HepG2 (cell line): ENCODE results near the gene PLXDC2. TPM values are rescaled to one million over a fixed set of nuclear protein-coding genes. Genes with fewer than 3 reads are reported as not detected.

Experiments
- ATAC-seq: fragments of 200-7000 bp; cut with Tn5 transposase; 3 replicates; pipeline ENCODE4 v1.9.1; 2020; ENCODE audit warnings: mild to moderate bottlenecking, moderate library complexity
- BruUV-seq: library from RNA; stranded (reverse); fragments of 400-500 nt; replicated peaks from 2 replicates; lab custom pipeline; 2021; lab: Mats Ljungman, UMichigan
- CTCF ChIA-PET: fragments of 300-600 bp; formaldehyde crosslinking; extraction: SDS; loops from one replicate; lab custom pipeline; 2021; ENCODE audit warnings: low total read pairs, inconsistent platforms, low intra/inter-chr PET ratio; lab: Yijun Ruan, JAX
- POLR2A ChIA-PET: fragments of 350-600 bp; sonication (Branson Sonifier 250); formaldehyde crosslinking; loops from one replicate; lab custom pipeline; 2020; ENCODE audit warnings: antibody characterized with exemption, inconsistent platforms; lab: Yijun Ruan, JAX
- DNase-seq: peaks from one replicate; pipeline ENCODE4 v3.0.0-alpha.2; 2015; ENCODE audit warnings: low spot score
- FAIRE-seq: peaks from 3 replicates; lab custom pipeline; 2011; peaks lifted over from hg19 to GRCh38; lab: Jason Lieb, UNC
- H2AFZ ChIP-seq: one replicate; pipeline ENCODE4 v1.6.1; 2011; ENCODE audit warnings: low read length, inconsistent platforms
- H3K27ac ChIP-seq: fragments of 300-600 bp; 3 replicates; pipeline ENCODE4 v1.8.0; 2011; ENCODE audit warnings: mixed run types, mild to moderate bottlenecking, mixed read lengths, low read length, inconsistent platforms; ENCODE audit not compliant: insufficient read depth; ENCODE audit errors: extremely low read length
- H3K27me3 ChIP-seq, 2 experiments: fragments of 200-600 bp in 1 of 2; 2 replicates in 1 of 2; 3 replicates in 1 of 2; pipeline versions ENCODE4 v1.6.0 to v1.8.0; 2011; ENCODE audit warnings: low read length in 2 of 2, mild to moderate bottlenecking in 2 of 2, moderate library complexity in 2 of 2, inconsistent platforms in 1 of 2; ENCODE audit not compliant: insufficient read depth in 2 of 2, control insufficient read depth in 1 of 2
- H3K36me3 ChIP-seq, 2 experiments: fragments of 200-600 bp in 1 of 2; replicated peaks in 1 of 2; 2 replicates in 1 of 2; 3 replicates in 1 of 2; pipeline versions ENCODE4 v1.5.1 to v1.8.0; 2011; ENCODE audit warnings: low read length in 2 of 2, inconsistent platforms in 1 of 2; ENCODE audit not compliant: insufficient read depth in 2 of 2, control insufficient read depth in 1 of 2
- H3K4me1 ChIP-seq: 2 replicates; pipeline ENCODE4 v1.5.1; 2012; ENCODE audit warnings: low read length, inconsistent platforms; ENCODE audit not compliant: insufficient read depth
- H3K4me2 ChIP-seq: 2 replicates; pipeline ENCODE4 v1.6.0; 2011; ENCODE audit warnings: low read depth, low read length, inconsistent platforms
- H3K4me3 ChIP-seq, 3 experiments: fragments of 200-600 bp in 1 of 3; sonication (generic), shearing (Covaris generic) in 1 of 3; replicated peaks in 1 of 3; 2 replicates each; pipeline ENCODE4 v1.5.1; 2011 to 2016; ENCODE audit warnings: low read length in 3 of 3, inconsistent platforms in 2 of 3, low read depth in 2 of 3, mild to moderate bottlenecking in 2 of 3, control low read depth in 1 of 3, mixed read lengths in 1 of 3; ENCODE audit not compliant: insufficient read depth in 1 of 3
- H3K79me2 ChIP-seq: one replicate; pipeline ENCODE4 v1.6.1; 2011; ENCODE audit warnings: low read length, inconsistent platforms; ENCODE audit not compliant: insufficient read depth
- H3K9ac ChIP-seq: 2 replicates; pipeline ENCODE4 v1.6.0; 2011; ENCODE audit warnings: mild to moderate bottlenecking, low read depth, low read length, inconsistent platforms; ENCODE audit not compliant: insufficient read depth
- H3K9me3 ChIP-seq: 2 replicates; pipeline ENCODE4 v1.5.1; 2012; ENCODE audit warnings: mild to moderate bottlenecking, low read length
- H4K20me1 ChIP-seq: 2 replicates; pipeline ENCODE4 v1.6.0; 2011; ENCODE audit warnings: inconsistent platforms, mild to moderate bottlenecking, low read length, moderate library complexity; ENCODE audit not compliant: insufficient read depth
- ARID4A ChIP-seq: sonication (generic); formaldehyde crosslinking; IDR thresholded peaks from 2 replicates; pipeline ENCODE4 v1.5.0; 2020; ENCODE audit warnings: mild to moderate bottlenecking, missing genetic modification reagents, borderline replicate concordance
- ATF1 ChIP-seq: IDR thresholded peaks from 2 replicates; pipeline ENCODE4 v1.6.1; 2016; ENCODE audit warnings: mild to moderate bottlenecking, control low read depth
- ATF7 ChIP-seq, 2 experiments: fragments of 450-650 bp in 1 of 2; sonication (generic) in 1 of 2; formaldehyde crosslinking in 1 of 2; IDR thresholded peaks; 2 replicates each; pipeline versions ENCODE4 v1.4.0 to v1.6.1; 2016 to 2020; ENCODE audit warnings: antibody characterized with exemption in 1 of 2, mild to moderate bottlenecking in 1 of 2, missing genetic modification reagents in 1 of 2
- CEBPG ChIP-seq: IDR thresholded peaks from 2 replicates; pipeline ENCODE4 v1.6.1; 2016
- CENPX ChIP-seq: sonication (generic); formaldehyde crosslinking; IDR thresholded peaks from 2 replicates; pipeline ENCODE4 v1.9.0; 2021; ENCODE audit warnings: mild to moderate bottlenecking, missing genetic modification reagents, moderate library complexity
- CSRNP2 ChIP-seq: sonication (generic); formaldehyde crosslinking; conservative IDR thresholded peaks from 2 replicates; pipeline ENCODE4 v1.8.0; 2022; ENCODE audit warnings: low read depth, missing genetic modification reagents
- GABPB1 ChIP-seq: IDR thresholded peaks from 2 replicates; pipeline ENCODE4 v1.6.1; 2016; ENCODE audit warnings: mild to moderate bottlenecking, missing genetic modification reagents, moderate library complexity, missing compliant biosample characterization
- ZBTB33 ChIP-seq: sonication (generic); formaldehyde crosslinking; IDR thresholded peaks from 2 replicates; pipeline ENCODE4 v1.4.0; 2020; ENCODE audit warnings: missing genetic modification reagents
- ZNF687 ChIP-seq: sonication (generic); formaldehyde crosslinking; IDR thresholded peaks from 2 replicates; pipeline ENCODE4 v1.5.1; 2020; ENCODE audit warnings: mild to moderate bottlenecking, missing genetic modification reagents, moderate library complexity
- ZNF737 ChIP-seq: sonication (generic); formaldehyde crosslinking; IDR thresholded peaks from 2 replicates; pipeline ENCODE4 v1.5.0; 2020; ENCODE audit warnings: missing genetic modification reagents, mild to moderate bottlenecking, borderline replicate concordance
- ZNF75D ChIP-seq: sonication (generic); formaldehyde crosslinking; IDR thresholded peaks from 2 replicates; pipeline ENCODE4 v1.8.1; 2023; ENCODE audit warnings: missing genetic modification reagents, mild to moderate bottlenecking, borderline replicate concordance
- WGBS: methylation state at CpG from one replicate; pipeline ENCODE4 v1.1.6; 2017; ENCODE audit warnings: low lambda C conversion rate; 5-methylcytosine and 5-hydroxymethylcytosine counted together
- in situ Hi-C: cut with HindIII; loops from 2 replicates; pipeline ENCODE4 v1.10.0; 2017; ENCODE audit warnings: low pct_unique_long_range_greater_than_20kb; ENCODE audit not compliant: extremely low pct_ligation_motif_present
- intact Hi-C: fragments of 100-400 bp; cut with micrococcal nuclease; formaldehyde crosslinking; loops from one replicate; pipeline ENCODE4 v1.10.0; 2022; ENCODE audit not compliant: unreplicated experiment
- polyA plus RNA-seq, 8 experiments: library from polyadenylated mRNA; depleted of rRNA in 3 of 8; stranded (reverse) in 7 of 8; unstranded in 1 of 8; fragments of >200 nt; fragmentation: Illumina TruSeq in 4 of 8; extraction: Trizol in 4 of 8; gene quantifications; 2 replicates each; pipeline versions ENCODE4 v1.2.1 to v1.2.3, GENCODE V29; 2011 to 2016; ENCODE audit warnings: low read depth in 4 of 8, missing spikeins in 1 of 8, mixed read lengths in 1 of 8; ENCODE audit not compliant: insufficient read depth in 1 of 8
- total RNA-seq, 5 experiments: library from RNA; depleted of rRNA; stranded (reverse); fragments of >200 nt; fragmentation: Illumina TruSeq; extraction: Trizol; gene quantifications; 2 replicates each; pipeline ENCODE4 v1.2.3, GENCODE V29; 2016; ENCODE audit warnings: low read depth in 1 of 5

PLXDC2 gene
- total and polyA plus RNA-seq, 2 of the 13 experiments (the other 11 are each of a cell fraction or from before 2014, with no cell fraction given), result 2.1 to 2.4 TPM

GRCh38 chr10:20166096-20166675 is 350.0 kb downstream of the PLXDC2 start:
- H3K27ac ChIP-seq, result no peak overlapping the region
- no peak for FAIRE-seq
- no peaks in the 10 kb centered on the region for H3K4me1 ChIP-seq
- H3K4me2 ChIP-seq, result no peak overlapping the region
- BruUV-seq, result no TSS peak
- no peaks in the 10 kb centered on the region for H3K79me2 ChIP-seq
- DNase-seq, result no peak
- WGBS, result 39% methylated on average over 5 of the region's 5 CpGs
- no peaks in the 10 kb centered on the region for H4K20me1 ChIP-seq
- ATAC-seq, result no peak
- intact Hi-C loops, result no loop called here
- H3K27me3 ChIP-seq, result no peaks in the 10 kb centered on the region
- in situ Hi-C loops, result no loop called here
- no peak overlapping the region for H2AFZ ChIP-seq
- no peak overlapping the region for H3K4me3 ChIP-seq
- H3K9me3 ChIP-seq, result no peaks in the 10 kb centered on the region
- POLR2A ChIA-PET, result no interaction called here
- H3K9ac ChIP-seq, result no peak overlapping the region
- no peaks in the 10 kb centered on the region for H3K36me3 ChIP-seq
- CTCF ChIA-PET, result no interaction called here
- TF ChIP-seq ZNF687 (CRISPR knock-in tag) (no peak), ZNF737 (CRISPR knock-in tag) (no peak), CENPX (no peak), CEBPG (no peak), ATF1 (CRISPR knock-in tag) (no peak), GABPB1 (CRISPR knock-in tag) (no peak), ATF7 (IDR thresholded peaks at IDR 0.05) (no peak), ATF7 (CRISPR knock-in tag; IDR thresholded peaks at IDR 0.05) (no peak), ARID4A (CRISPR knock-in tag) (no peak), ZNF75D (CRISPR knock-in tag) (no peak), CSRNP2 (CRISPR knock-in tag) (no peak), ZBTB33 (CRISPR knock-in tag) (no peak)
